GM19438 (cell line): ENCODE results near the gene CNP.

ENCODE experiments used
- ATAC-seq: cut with Tn5 transposase; IDR thresholded peaks from one replicate; pipeline ENCODE4 v1.9.1; 2021; ENCODE audit warnings: low read depth; ENCODE audit not compliant: unreplicated experiment

CNP gene

DNA sequence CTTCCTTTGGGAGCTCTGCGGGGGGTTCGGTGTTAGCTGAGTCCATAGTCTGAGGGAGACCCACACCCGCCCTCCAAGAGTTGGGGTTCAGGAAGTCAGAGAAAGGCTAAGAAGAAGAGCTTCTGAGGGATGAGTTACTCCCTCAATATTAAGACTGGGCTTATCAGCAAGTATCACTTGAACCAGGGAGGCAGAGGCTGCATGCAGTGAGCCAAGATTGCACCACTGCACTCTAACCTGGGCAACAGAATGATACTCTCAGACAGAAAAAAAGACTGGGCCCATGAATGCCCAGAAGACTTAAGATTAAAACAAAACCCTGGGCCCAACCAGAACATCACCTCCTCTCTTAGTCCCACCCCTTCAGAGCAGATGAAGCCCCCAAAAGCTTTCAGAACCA, 59.3 kb downstream of the CNP start:
- ATAC-seq = no peak

DNA sequence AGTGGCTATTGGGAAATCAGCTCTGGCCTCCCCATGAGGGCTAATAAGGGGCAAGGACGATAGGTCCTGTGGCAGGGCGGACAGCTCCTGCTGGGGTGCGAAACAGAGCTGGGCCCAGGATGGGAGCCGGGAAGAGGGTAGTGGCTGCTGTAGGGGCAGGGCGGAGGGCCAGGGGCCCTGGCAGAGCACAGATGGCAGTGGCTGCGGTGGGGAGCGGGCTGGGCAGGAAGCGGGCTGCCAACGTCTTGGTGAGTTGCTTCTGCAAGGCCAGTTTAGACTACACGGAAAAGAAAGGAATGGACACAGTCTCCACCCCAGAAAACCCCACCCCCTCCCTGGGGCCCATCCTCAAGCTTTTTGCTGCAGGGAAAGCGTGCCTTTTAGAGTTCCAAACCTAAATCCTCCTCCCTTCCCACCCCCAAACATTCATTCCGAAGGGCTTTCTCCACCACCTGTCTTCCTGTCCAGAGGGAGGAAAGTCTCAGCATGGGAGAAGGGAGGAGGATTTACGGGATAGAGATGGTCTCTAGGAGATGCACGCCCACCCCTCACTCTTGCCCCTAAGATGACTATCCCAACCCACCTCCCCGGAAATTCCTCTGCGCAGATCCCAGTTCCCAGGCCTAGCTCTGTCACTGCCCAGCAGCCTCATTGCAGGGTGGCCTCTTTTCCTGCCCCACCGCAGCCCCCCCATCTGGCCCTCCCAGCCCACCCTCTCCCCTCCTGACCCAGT, 60.4 kb downstream of the CNP start:
- no peak for ATAC-seq
